Measurements from ENCODE around the gene TMEM123.

The TMEM123 gene

DNA sequence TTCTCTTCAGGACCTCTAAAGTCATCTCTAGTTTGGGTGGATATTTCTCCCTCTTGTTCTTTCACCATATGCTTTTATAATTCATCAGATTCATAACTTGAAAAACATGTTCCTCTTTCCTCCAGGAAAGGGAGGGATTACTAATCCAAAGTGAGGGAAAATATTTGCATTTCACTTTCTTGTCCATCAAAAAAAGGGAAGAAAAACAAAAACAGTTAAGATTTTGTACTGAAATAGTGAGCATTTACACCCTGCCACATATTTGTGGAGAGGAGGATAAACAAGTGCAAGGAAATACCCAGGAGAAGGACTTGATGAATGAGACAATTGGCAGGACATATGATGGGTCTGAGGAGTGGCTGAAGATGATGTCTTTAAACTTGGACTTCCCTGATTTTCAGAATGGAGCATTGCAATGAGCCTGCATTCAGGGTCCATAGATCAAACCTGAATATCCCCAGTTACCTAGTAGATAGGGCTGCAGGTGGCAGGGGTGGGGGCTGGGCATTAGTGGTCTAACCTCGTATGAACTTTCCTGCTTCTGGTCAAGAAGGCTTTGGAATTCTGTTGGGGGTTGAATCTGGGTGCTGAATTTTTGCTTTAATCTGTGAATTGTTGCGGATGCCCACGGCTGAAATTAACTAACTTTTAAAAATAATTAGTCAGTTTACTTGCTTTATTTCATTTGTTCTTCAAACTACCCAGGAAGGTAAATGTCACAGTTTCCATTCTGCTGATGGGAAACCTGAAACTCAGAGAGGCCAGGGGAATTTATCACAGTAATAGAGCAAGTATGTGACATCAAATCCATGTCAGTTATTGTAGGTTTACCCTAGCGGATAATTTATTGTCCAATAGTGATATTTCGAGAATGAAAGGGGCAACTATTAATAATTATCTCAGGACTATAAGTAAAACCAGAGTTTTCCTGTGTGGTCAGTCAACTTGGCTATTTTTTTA is 36.9 kb upstream of the TMEM123 start:
- no peaks in the 10 kb centered on the region for H3K9me3 ChIP-seq (ENCODE audit: insufficient read depth, low read depth, low read length)
- no peaks in the 10 kb centered on the region for H3F3A ChIP-seq (ENCODE audit: low read depth)
- H3K36me3 ChIP-seq (ENCODE audit: insufficient read depth, low read length) = no peaks in the 10 kb centered on the region
- H3K9ac ChIP-seq (ENCODE audit: low read depth, low read length, poor library complexity, severe bottlenecking) = no peak overlapping the region
- TF ChIP-seq, protein P1, sequence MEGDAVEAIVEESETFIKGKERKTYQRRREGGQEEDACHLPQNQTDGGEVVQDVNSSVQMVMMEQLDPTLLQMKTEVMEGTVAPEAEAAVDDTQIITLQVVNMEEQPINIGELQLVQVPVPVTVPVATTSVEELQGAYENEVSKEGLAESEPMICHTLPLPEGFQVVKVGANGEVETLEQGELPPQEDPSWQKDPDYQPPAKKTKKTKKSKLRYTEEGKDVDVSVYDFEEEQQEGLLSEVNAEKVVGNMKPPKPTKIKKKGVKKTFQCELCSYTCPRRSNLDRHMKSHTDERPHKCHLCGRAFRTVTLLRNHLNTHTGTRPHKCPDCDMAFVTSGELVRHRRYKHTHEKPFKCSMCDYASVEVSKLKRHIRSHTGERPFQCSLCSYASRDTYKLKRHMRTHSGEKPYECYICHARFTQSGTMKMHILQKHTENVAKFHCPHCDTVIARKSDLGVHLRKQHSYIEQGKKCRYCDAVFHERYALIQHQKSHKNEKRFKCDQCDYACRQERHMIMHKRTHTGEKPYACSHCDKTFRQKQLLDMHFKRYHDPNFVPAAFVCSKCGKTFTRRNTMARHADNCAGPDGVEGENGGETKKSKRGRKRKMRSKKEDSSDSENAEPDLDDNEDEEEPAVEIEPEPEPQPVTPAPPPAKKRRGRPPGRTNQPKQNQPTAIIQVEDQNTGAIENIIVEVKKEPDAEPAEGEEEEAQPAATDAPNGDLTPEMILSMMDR (conservative IDR thresholded peaks at IDR 0.05; ENCODE audit: low read length) = no peak
- no peak for TF ChIP-seq EZH2phosphoT487 (IDR thresholded peaks at IDR 0.05; ENCODE audit: borderline replicate concordance)
- no peaks in the 10 kb centered on the region for H4K20me1 ChIP-seq (ENCODE audit: insufficient read depth, low read length, poor library complexity, severe bottlenecking)
- no peak overlapping the region for H3K4me2 ChIP-seq (ENCODE audit: low read depth, low read length, poor library complexity, severe bottlenecking)
- H2AFZ ChIP-seq (ENCODE audit: low read length) = no peak overlapping the region
- H3K4me1 ChIP-seq (ENCODE audit: insufficient read depth, low read length, poor library complexity, severe bottlenecking) = peaks cover 29% of the 10 kb centered on the region
- H3K27me3 ChIP-seq (ENCODE audit: insufficient read depth, low read length, poor library complexity, severe bottlenecking) = no peaks in the 10 kb centered on the region
- H3K9me2 ChIP-seq (replicated peaks; ENCODE audit: low read depth, low read length) = no peaks in the 10 kb centered on the region
- H3K79me2 ChIP-seq (ENCODE audit: insufficient read depth, low read length) = no peaks in the 10 kb centered on the region
- no peak overlapping the region for H3K4me3 ChIP-seq (ENCODE audit: low read length, poor library complexity, severe bottlenecking)

DNA sequence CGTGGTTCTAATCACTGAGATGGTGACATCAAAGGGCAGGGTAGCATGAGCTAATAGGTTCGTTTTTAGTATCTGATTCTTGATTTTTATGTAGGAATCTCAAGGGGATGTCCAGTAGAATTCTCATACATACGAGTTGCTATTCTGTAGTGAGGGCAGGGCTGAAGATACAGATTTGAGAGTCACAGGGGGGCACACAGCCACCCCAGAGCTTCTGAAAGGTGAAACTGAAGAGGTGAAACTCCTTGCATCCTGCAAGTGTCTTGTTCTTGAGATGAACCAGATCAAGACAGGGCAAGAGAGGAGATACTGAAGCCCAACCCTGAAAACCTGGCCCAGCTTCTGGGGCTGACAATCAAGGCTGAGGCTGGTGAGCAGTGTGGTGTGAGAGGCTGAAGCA is 35.6 kb upstream of the TMEM123 start:
- no peaks in the 10 kb centered on the region for H3K36me3 ChIP-seq (ENCODE audit: insufficient read depth, low read length)
- no peak overlapping the region for H2AFZ ChIP-seq (ENCODE audit: low read length)
- H3K9me3 ChIP-seq (ENCODE audit: insufficient read depth, low read depth, low read length) = no peaks in the 10 kb centered on the region
- no peak overlapping the region for H3K9ac ChIP-seq (ENCODE audit: low read depth, low read length, poor library complexity, severe bottlenecking)
- no peak overlapping the region for H3K4me3 ChIP-seq (ENCODE audit: low read length, poor library complexity, severe bottlenecking)
- H3K9me2 ChIP-seq (replicated peaks; ENCODE audit: low read depth, low read length) = no peaks in the 10 kb centered on the region
- no peak overlapping the region for H3K4me2 ChIP-seq (ENCODE audit: low read depth, low read length, poor library complexity, severe bottlenecking)
- H4K20me1 ChIP-seq (ENCODE audit: insufficient read depth, low read length, poor library complexity, severe bottlenecking) = no peaks in the 10 kb centered on the region
- H3F3A ChIP-seq (ENCODE audit: low read depth) = no peaks in the 10 kb centered on the region
- TF ChIP-seq EZH2phosphoT487 (IDR thresholded peaks at IDR 0.05; ENCODE audit: borderline replicate concordance) = no peak
- TF ChIP-seq, protein P1 (conservative IDR thresholded peaks at IDR 0.05; ENCODE audit: low read length) = no peak
- H3K27me3 ChIP-seq (ENCODE audit: insufficient read depth, low read length, poor library complexity, severe bottlenecking) = no peaks in the 10 kb centered on the region
- peaks cover 27% of the 10 kb centered on the region for H3K4me1 ChIP-seq (ENCODE audit: insufficient read depth, low read length, poor library complexity, severe bottlenecking)
- H3K79me2 ChIP-seq (ENCODE audit: insufficient read depth, low read length) = no peaks in the 10 kb centered on the region

- H3K79me2 ChIP-seq (ENCODE audit: insufficient read depth, low read length) = no peaks in the 10 kb centered on the region
- peaks cover 21% of the 10 kb centered on the region for H3K4me1 ChIP-seq (ENCODE audit: insufficient read depth, low read length, poor library complexity, severe bottlenecking)
- H3K4me3 ChIP-seq (ENCODE audit: low read length, poor library complexity, severe bottlenecking) = no peak overlapping the region
- no peaks in the 10 kb centered on the region for H3K9me2 ChIP-seq (replicated peaks; ENCODE audit: low read depth, low read length)
- H3K36me3 ChIP-seq (ENCODE audit: insufficient read depth, low read length) = no peaks in the 10 kb centered on the region
- no peak for TF ChIP-seq EZH2phosphoT487 (IDR thresholded peaks at IDR 0.05; ENCODE audit: borderline replicate concordance)
- TF ChIP-seq, protein P1 (conservative IDR thresholded peaks at IDR 0.05; ENCODE audit: low read length) = no peak
- H3F3A ChIP-seq (ENCODE audit: low read depth) = no peaks in the 10 kb centered on the region
- H4K20me1 ChIP-seq (ENCODE audit: insufficient read depth, low read length, poor library complexity, severe bottlenecking) = no peaks in the 10 kb centered on the region
- peak overlapping the region; percentile 52; the same call in 1 of the 2 replicates for H2AFZ ChIP-seq (ENCODE audit: low read length)
- H3K4me2 ChIP-seq (ENCODE audit: low read depth, low read length, poor library complexity, severe bottlenecking) = no peak overlapping the region
- no peaks in the 10 kb centered on the region for H3K9me3 ChIP-seq (ENCODE audit: insufficient read depth, low read depth, low read length)
- no peak overlapping the region for H3K9ac ChIP-seq (ENCODE audit: low read depth, low read length, poor library complexity, severe bottlenecking)
- H3K27me3 ChIP-seq (ENCODE audit: insufficient read depth, low read length, poor library complexity, severe bottlenecking) = no peaks in the 10 kb centered on the region
These were observed 34.6 kb upstream of the TMEM123 start for GRCh38 chr11:102487214-102487613.

All from Loucy (cell line).